ENCODE results near the gene XYLT1.
A peak's percentile ranks its signal among the peaks of the same experiment; 100 is the strongest.

XYLT1 gene

GRCh38 chr16:17303101-17303500 lies 167.7 kb downstream of the XYLT1 start:
- no peak overlapping the region for H3K4me3 ChIP-seq (ENCODE audit: low read depth, low read length)
- no peak for DNase-seq (ENCODE audit: low read depth, low spot score)
- no peak for TF ChIP-seq CTCF (IDR thresholded peaks at IDR 0.05; ENCODE audit: low read depth, low read length)
- in situ Hi-C loops (cut with HindIII; ENCODE audit: low sequenced_read_pairs) = no loop called here

DNA sequence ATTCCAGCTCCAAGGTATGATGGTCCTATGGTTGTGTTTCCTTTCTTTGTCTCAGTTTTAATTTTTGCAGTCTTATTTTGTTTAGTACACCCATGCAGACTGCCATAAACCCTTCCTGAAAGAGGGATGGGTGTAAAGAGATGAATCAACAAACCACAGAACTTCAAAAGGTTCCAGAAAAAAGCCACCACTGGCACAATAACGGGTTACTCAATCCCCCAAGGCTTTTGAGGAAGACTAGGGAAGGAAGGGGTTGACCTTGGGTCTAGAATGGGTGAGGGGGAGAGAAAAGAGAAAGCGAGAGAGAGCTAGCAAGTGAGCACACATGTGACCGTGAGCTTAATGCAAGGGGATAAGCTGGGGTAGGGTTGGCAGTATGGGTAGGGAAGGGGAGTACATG lies 168.1 kb downstream of the XYLT1 start:
- peak; percentile 14 for DNase-seq (ENCODE audit: low read depth, low spot score)
- H3K4me3 ChIP-seq (ENCODE audit: low read depth, low read length) = no peak overlapping the region
- in situ Hi-C loops (cut with HindIII; ENCODE audit: low sequenced_read_pairs) = no loop called here
- TF ChIP-seq CTCF (IDR thresholded peaks at IDR 0.05; ENCODE audit: low read depth, low read length) = no peak

DNA sequence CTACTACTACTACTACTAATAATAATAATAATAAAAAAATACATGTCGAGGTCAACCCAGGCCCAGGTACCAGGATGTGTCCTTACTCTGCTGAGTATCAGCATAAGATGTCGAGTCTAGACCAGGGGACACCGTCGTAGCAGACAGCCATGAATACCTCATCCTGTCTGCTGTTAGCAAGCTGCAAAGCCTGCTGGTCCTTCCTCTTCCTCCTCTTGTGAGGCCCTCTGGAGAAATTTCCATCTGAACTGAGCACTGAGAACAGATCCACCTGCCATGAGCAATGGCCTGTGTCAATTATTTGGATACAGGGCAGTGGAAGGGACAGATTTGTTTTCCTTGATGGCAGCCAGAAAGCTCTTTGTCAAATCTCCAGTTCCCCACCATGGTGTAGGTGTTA lies 168.5 kb downstream of the XYLT1 start:
- no peak overlapping the region for H3K4me3 ChIP-seq (ENCODE audit: low read depth, low read length)
- TF ChIP-seq CTCF (IDR thresholded peaks at IDR 0.05; ENCODE audit: low read depth, low read length) = no peak
- DNase-seq (ENCODE audit: low read depth, low spot score) = no peak
- in situ Hi-C loops (cut with HindIII; ENCODE audit: low sequenced_read_pairs) = no loop called here

- TF ChIP-seq CTCF (IDR thresholded peaks at IDR 0.05; ENCODE audit: low read depth, low read length) = no peak
- DNase-seq (ENCODE audit: low read depth, low spot score) = no peak
- no peak overlapping the region for H3K4me3 ChIP-seq (ENCODE audit: low read depth, low read length)
- in situ Hi-C loops (cut with HindIII; ENCODE audit: low sequenced_read_pairs) = no loop called here
Observed at GRCh38 chr16:17301593-17302135, 169.1 kb downstream of the XYLT1 start.

DNA sequence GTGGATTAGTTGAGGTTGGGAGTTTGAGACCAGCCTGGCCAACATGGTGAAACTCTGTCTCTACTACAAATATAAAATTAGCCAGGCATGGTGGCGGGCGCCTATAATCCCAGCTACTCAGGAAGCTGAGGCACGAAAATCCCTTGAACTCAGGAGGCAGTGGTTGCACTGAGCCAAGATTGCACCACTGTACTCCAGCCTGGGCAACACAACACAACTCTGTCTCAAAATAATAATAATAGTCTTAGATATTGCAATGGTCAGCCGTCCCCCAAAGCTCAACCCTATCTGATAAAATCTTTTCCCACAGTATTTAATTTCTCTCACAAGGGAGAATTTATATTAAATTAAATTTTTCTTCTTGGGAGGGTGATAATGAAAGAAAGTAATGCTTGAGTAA lies 169.6 kb downstream of the XYLT1 start:
- in situ Hi-C loops (cut with HindIII; ENCODE audit: low sequenced_read_pairs) = no loop called here
- no peak for DNase-seq (ENCODE audit: low read depth, low spot score)
- TF ChIP-seq CTCF (IDR thresholded peaks at IDR 0.05; ENCODE audit: low read depth, low read length) = no peak
- no peak overlapping the region for H3K4me3 ChIP-seq (ENCODE audit: low read depth, low read length)

- H3K4me3 ChIP-seq (ENCODE audit: low read depth, low read length) = no peak overlapping the region
- no peak for DNase-seq (ENCODE audit: low read depth, low spot score)
- in situ Hi-C loops (cut with HindIII; ENCODE audit: low sequenced_read_pairs) = no loop called here
- TF ChIP-seq CTCF (IDR thresholded peaks at IDR 0.05; ENCODE audit: low read depth, low read length) = no peak
Observed at GRCh38 chr16:17299790-17300189, 171.0 kb downstream of the XYLT1 start.

GRCh38 chr16:17298238-17298637 lies 172.5 kb downstream of the XYLT1 start:
- in situ Hi-C loops (cut with HindIII; ENCODE audit: low sequenced_read_pairs) = no loop called here

More at GRCh38 chr16:17298238-17298637, 172.5 kb downstream of the XYLT1 start:
- DNase-seq (ENCODE audit: low read depth, low spot score) = no peak
- H3K4me3 ChIP-seq (ENCODE audit: low read depth, low read length) = no peak overlapping the region
- no peak for TF ChIP-seq CTCF (IDR thresholded peaks at IDR 0.05; ENCODE audit: low read depth, low read length)
